AG08396 (cell line): ENCODE results near the gene XRCC1.
"Not testable (repeated sequence)": the region's sequence is repeated elsewhere in the genome, so short reads cannot be mapped to it uniquely, and the experiment has no call there.

Experiments
- DNase-seq: peaks from one replicate; pipeline ENCODE4 v3.0.0; 2012; ENCODE audit warnings: low spot score, mixed read lengths

XRCC1 gene

DNA sequence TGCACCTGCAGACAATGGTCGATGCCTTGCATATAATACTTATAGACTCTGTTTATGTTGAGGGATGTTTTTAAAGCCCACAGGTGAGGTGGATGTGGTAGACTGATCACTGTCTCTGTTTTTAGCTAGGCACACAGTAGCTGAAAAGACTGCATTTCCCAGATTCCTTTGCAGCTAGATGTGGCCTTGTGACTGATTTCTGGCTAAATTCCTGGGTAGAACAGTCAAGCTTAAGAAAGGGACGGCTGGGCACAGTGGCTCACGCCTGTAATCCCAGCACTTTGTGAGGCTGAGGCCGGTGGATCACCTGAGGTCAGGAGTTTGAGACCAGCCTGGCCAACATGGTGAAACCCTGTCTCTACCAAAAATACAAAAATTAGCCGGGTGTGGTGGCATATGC, 25.0 kb upstream of the XRCC1 start:
- DNase-seq: not testable (repeated sequence)

DNA sequence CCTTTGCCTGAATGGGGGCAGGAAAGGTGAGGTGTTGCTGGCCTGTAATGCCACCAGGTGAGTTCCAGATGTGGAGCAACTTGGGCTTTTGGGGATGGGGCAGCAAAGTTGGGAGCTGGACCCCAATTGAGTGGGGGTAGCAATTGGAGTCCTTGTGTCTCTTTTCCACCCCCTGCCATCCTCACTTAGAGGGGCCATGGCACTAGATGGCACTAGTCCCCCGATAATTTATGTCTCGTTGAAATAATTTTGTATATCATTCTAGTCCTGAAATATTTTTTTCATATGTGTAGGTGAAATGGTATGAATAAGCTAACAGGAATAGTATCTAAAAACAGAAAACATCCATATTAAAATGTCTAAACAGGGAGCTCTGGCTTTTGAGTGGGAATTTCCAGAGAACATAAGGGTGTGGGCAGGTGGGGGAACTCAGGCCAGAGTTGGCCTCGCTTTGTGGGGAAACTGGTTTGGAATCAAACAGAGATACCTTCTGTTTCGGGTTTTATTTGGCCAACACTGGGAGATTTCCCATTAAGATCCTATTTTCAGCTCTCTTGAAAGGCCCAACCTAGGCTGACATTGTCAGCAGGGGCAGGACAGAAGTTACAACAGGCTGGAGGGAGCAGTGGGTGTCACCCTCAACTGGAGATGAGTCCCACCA, 24.4 kb upstream of the XRCC1 start:
- DNase-seq: no peak

DNA sequence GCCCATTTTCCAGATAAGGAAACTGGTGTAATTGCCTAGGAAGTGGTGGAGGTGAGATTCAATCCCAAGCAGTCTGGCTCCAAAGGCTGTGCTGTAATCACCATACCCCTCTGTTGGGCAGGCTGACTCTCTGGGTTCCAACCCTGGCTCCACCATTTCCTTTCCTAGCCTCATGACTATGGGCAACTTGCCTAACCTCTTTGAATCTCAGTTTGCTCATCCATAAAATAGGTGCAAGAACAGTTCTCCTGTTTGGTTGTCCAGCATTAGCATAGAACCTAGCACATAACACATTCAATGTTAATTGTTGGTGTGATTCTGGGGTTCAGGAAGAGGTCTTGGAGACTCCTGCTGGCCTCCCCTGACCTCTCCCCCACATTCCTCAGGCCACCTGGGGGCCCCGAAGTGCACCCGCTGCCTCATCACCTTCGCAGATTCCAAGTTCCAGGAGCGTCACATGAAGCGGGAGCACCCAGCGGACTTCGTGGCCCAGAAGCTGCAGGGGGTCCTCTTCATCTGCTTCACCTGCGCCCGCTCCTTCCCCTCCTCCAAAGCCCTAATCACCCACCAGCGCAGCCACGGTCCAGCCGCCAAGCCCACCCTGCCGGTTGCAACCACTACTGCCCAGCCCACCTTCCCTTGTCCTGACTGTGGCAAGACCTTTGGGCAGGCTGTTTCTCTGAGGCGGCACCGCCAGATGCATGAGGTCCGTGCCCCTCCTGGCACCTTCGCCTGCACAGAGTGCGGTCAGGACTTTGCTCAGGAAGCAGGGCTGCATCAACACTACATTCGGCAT, 23.3 kb upstream of the XRCC1 start:
- DNase-seq: no peak

DNA sequence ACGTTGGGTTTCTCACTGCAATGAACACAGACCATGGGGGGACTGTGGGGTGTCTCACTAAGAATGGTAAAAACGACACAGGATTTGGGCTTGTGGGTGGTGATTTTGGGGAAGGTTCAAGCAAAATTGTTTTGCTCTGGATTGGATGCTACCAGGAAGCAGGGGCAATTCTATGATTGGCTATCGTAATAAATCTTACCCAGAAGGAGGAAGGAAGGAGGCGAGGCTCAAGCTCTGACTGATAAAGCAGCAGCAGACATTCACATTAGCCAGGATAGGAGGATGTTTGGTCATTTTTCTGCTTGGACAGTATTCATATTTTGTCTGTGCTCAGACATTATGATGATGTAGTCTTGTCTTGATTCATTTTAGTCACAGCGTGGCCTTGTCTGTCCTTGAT, 22.5 kb upstream of the XRCC1 start:
- DNase-seq: no peak

DNA sequence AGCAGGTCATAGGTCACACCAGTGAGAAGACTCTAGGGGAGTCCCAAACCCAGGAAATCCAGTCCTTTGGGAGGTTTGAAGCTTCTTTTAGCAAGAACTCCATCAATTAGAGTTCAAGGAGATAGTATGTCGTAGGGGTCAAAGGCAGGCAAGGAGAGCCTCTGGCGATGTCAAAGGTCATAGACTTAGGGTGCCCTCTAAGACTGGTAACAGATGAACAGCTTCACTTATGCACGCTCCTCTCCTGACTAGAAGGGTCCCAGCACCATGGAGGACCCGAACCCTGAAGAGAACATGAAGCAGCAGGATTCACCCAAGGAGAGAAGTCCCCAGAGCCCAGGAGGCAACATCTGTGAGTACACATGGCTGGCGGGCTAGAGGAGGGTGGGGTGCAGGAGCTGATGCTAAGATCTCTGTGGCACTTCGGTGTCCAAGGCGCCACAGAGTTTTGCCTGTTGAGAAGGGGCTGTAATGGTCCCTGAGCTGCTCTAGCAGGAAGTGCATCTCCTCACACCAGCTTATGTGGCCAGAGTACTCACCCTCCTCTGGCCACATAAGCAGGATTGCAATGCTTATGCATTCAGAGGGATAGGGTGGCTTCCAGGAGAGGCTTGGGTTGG, 21.6 kb upstream of the XRCC1 start:
- no peak for DNase-seq

DNA sequence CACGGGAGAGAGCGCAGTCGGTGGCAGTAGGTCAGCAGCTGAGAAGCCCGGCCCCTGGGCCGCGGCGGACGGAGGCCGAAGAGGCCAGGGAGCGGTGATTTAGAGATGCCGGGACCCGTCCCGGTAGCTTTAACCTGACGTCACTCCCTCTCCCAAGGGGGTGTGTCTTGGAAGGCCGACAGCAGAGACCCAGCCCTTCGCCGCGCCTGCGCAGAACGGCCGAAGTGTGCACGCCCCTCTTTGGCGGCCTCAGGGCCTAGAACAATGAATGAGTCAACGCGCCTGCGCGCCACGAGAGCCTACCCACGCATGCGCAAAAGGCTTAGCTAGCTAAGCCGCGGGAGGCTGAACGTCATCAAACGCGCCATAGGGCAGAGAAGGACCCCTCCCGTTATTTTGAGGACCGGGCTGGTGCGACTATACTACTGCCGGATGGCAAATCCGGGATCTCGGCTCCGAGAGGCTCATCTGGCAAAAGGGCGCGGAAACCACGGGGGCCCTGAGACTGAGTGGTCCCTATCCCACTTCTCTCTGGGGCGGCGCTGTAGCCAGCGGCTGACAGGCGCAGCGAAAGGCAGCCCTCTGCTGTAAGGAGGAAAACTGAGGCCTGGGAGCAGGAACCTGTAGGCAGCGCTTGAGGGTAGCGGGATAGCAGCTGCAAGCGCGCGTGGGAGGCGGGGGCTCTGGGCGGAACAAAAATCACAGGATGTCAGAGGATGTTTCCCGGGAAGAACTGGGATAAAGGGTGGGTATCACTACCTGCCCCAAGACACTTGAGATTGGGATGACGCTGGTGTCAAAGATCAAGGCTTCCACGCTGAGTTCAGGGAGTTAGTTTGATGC, 20.9 kb upstream of the XRCC1 start, which contains the start of the genes IRGQ and ZNF576:
Gene IRGQ, minus strand, starts transcription at position 136 of the 843 bp plus-strand sequence. CDS start 796 bp downstream, outside the sequence.
Gene ZNF576, plus strand, starts transcription at position 597 of the 843 bp plus-strand sequence. CDS start 514 bp downstream, outside the sequence.
- DNase-seq: peak; percentile 99

DNA sequence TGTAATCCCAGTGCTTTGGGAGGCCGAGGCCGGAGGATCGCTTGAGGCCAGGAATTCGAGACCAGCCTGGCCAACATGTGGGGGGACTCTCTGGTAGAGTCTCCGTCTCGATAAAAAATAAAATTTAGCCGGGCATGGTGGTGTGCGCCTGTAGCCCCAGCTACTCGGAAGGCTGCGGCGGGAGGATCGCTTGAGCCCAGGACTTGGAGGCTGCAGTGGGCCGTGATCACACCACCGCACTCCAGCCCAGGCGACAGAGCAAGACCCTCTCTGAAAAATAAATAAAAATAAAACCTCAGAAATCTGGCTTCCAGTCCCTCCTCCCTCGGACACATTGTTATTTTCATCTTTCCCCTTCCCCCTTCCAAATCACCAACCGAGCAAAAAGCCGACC, 20.3 kb upstream of the XRCC1 start:
- DNase-seq: no peak

DNA sequence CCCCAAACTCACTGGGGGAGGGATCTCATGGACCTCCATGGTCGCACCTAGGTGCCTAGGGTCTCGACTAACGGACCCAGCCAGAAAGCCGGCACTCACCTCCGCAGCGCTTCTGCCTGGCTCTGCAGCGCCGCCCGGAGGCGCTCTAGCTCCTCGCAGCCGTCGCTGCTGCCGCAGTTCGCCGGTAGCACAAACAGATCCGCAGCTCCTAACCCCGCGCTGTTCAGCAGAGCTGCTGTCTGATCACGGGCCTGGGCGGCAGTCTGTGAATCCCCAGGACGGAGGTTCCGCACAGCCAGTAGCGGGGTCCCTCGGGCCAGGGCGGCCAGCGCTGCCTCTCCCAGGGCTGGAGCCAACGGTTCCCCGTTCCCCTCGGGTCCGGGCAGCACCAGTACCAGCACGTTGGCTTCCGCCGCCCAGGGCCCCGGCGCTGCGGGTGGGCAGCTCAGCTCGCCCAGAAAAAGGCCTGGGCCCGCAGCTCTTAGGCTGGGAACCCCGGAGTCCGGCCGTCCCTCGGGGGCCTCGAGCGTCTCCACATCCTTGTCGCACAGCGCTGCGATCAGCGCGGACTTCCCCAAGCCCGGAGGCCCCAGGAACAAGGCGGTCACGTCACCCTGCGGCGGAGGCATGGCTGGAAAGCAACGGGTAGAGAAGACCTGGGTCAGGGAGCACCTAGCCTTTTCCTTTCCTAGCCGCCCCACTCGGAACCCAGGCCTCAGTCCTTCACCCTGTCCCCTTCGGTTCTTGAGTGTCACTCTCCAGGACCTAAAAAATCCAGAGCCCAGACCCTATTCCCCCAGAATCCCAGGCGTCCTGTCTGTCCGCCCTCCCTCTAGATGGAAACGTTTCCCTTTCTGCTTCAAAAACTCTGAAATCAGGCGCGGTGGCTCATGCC, 19.6 kb upstream of the XRCC1 start:
- peak; percentile 63 for DNase-seq

DNA sequence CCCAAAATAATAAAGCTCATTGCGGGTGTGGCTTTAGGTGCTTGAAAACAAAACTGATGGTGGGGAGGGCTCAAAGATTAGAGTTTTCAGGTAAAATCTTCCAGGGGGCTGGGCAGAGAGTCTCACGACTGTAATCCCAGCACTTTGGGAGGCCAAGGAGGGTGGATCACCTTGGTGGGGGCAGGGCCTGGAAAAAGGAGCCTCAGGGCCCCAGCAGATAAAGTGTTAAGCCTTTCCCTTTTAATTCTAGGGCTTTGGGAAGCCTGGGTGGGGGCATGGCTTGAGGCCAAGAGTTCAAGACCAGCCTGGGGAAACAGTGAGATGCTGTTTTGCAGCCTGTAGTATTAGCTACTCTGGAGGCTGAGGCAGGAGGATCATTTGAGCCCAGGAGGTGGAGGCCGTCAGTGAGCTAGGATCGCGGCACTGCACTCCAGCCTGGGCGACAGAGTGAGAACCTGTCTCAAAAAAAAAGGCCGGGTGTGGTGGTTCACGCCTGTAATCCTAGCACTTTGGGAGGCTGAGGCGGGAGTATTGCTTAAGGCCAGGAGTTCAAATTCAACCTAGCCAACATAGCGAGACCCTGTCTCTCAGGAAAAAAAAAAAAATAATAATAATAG, 18.9 kb upstream of the XRCC1 start:
- no peak for DNase-seq

DNA sequence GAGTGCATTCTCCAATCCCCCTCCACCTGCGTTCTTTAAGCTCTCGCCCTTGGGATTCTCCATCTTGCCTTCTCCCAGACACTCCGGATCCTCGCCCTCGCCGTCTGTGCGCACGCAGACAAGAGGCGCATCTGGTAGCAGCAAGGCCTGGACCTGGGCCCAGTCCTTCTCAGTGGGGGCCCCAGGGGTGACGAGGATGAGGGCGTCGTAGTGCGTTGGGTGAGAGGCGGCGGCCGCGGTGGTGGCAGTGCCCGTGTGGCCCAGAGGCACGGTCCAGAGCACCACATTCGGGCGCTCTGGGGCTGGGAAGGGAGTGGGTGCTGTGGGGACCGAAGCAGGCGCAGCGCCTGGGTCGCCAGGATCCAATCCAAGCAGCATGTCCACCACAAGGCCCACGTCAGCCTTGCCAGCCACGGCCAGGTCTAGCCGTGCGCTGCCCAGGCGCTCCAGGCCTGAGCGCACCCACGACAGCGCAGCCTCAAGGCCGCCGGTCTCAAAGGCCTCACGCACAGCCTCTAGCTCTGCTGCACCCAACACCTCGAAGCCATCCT, 17.5 kb upstream of the XRCC1 start:
- DNase-seq: no peak

DNA sequence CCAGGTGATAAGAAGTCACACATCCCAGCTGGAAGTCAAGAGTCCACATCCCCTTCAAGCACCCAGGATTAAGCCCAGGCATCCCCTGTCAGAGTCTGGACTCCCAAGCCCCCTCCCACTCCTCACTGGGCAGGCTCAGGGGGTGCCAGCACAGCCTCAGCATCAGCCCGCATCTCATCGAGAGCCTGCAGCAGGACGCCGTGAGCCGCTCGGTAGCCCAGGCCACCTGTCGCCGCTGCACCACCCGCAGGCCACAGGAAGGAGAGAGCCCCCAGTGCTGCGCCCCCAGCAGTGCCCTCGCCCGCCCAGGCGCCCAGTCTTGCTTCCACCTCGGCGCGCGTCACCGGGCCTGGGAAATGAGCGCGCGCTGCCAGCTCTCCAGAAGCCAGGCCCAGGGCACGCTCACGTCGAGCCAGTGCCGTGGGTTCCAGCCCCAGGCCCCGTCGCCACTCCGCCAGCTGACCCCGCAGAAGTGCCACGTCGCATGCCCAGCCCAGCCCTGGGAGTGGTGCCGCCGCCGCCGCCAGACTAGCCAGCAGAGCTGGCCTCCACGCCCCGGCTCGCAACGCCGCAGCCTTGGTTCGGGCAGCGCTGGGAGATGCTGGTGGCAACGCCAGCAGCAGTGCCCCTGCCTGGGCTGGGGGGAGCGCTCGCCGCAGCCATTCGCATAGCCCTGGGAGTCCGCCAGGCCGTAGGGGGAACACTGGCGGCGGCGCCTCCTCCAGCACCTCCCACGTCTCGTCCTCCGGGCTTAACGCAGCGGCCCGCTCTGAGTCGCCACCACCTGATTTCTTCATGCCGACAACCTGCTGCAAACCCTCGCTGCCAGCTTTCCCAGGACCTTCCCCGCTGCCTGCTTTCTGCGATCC, 16.8 kb upstream of the XRCC1 start:
- DNase-seq: no peak

DNA sequence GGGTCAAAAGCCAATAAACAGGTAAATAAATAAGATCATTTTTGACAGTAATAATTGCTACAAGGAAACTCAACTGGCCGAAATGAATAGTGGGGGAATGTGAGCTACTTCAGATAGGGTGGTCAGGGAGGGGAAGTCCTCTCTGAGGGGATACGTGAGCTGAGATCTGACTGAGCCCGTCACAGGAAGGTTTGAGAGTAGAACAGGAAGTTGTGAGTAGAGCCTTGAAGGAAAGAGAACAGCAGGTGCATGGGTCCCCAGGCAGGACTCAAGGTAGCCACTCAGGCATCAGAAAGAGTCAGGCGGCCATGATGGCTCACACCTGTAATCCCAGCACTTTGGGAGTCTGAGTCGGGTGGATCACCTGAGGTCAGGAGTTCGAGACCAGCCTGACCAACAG, 14.4 kb upstream of the XRCC1 start:
- DNase-seq: no peak

DNA sequence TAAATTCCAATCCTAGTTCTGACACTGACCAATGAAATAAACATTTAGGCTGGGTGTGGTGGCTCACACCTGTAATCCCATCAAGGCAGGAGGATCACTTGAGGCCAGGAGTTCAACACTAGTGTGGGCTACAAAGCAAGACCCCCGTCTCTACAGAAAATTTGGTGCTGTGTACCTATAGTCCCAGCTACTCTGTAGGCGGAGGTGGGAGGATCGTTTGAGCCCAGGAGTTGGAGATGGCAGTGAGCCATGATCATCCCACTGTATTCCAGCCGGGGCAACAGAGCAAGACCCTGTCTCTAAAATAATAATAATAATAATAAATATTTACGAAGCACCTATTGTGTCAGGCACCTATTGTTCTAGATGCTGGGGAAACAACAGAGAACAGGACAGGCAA, 13.9 kb upstream of the XRCC1 start:
- DNase-seq: no peak

DNA sequence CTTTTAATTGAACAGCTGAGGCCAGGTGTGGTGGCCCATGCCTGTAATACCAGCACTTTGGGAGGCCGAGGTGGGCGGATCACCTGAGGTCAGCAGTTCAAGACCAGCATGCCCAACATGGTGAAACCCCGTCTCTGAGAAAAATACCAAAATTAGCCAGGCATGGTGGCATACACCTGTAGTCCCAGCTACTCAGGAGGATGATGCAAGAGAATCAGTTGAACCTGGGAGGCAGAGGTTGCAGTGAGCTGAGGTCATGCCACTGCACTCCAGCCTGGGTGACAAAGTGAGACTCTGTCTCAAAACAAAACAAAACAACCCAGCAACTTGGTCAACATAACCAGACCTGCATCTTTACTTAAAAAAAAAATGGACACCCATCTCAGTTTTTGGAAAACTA, 11.7 kb upstream of the XRCC1 start:
- DNase-seq: not testable (repeated sequence)

DNA sequence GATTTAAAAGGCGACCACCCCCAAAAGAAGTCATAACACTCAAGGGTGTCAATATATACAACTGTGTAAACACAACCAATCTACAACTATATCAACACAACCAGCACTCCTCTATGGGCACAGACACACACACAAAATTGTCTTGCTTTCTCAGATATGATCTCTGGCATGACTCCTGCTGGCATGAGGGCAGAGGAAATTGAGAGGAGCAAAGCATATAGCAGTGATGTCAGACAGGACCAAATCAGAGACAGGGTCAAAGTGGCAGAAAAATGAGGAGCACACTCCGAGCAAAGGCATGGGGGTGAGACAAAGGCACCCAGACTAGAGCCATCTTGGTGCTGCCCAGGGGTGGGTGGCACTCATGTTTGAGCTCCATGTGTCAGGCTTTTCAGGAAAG, 11.0 kb upstream of the XRCC1 start:
- DNase-seq: no peak

DNA sequence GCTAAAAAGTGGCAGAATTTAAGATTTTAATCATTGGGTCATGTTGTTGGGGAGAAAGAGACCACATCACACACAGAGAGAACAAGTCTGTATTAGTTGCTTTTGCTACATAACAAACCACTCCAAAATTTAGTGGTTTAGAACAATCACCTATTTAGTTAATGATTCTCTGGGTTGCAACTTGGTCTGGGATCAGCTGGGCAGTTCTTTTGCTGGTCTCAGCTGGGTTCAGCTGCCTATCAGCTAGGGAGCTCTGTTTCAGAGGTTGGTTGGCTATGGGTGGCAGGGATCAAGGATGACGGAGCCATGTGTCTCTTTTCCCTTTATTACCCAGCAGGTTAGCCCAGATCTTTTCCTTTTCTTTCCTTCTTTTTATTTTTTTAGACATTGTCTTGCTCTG, 9.2 kb upstream of the XRCC1 start:
- DNase-seq: no peak

DNA sequence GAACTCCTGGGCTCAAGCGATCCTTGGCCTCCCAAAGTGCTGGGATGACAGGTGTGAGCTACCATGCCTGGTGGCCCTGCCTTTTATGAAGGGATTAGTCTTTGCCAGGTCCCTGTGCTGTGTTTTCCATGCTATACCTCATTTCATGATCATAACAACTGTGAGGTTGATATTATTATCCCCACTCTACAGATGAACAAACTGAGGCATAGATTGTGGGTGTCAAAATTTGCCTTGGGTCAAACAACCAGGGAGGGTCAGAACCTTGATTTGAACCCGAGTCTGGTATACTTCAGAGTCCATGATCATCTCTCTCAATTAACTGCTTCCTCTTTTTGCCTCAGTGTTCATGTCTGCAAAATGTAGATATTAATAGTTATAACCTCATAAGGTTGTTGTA, 7.2 kb upstream of the XRCC1 start:
- DNase-seq: no peak

DNA sequence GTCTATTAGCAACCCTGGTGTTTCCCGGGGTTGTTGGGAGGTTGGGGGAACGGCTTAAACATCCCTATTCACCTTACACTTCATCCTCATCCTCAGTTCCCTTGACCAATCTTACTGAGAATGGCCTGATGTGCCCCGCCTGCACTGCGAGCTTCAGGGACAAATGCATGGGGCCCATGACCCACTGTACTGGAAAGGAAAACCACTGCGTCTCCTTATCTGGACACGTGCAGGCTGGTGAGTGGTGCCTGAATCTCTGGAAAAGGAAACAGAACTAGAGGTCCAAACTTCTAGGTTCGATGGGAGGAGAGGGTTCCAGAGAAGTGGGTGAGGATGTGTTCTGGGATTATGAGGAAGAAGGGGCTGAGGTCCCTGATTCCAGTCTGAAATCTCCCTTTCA, 6.1 kb upstream of the XRCC1 start:
- DNase-seq: no peak

DNA sequence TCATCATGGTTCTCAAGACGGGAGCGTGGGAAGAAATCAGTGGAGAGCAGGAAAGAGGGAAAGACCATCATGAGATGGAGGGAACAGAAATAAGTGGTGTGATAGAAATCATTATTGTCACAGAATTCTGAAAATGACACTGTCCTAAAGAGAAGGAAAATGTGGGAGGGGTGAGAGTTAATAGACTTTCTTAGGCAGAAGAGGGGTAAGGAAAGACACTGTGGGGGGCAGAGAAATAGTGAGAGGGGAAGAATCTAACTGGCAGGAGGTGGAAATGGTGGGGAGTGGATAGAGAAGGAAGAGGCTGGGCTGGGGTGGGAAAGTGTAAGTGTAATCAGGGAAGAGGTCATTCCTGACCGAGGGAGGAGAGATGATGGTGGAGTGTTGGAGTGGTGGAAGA, 3.5 kb upstream of the XRCC1 start:
- DNase-seq: no peak
